Measurements from ENCODE around the gene CDK18.

CDK18 gene

DNA sequence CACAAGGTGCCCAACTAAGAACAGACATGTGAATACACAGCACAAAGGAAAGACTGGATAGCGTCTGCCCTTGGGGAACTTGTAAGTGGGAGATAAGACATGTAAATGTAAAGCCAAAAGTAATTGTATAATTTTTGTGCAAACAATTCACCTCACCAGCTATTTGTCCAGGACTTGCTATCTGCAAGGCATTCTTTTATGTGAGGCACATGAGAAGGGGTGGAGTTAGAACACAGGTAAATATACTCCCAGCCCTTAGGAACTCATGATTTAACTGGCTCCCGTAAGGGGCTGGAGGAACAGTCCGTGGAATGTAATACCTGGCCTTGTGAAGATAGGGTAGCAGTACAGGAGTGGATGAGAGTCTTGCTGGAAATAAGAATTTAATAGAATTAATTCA, 61.3 kb downstream of the CDK18 start:
- H3K27ac Mint-ChIP-seq, result no peak overlapping the region
- H3K27me3 Mint-ChIP-seq, result peaks cover 74% of the 10 kb centered on the region
- H3K4me3 Mint-ChIP-seq, result no peak overlapping the region
- peaks cover 18% of the 10 kb centered on the region for H3K9me3 Mint-ChIP-seq
- no peaks in the 10 kb centered on the region for H3K36me3 Mint-ChIP-seq (ENCODE audit: low read depth)
- peaks cover 15% of the 10 kb centered on the region for H3K4me1 Mint-ChIP-seq (ENCODE audit: low read depth)
- intact Hi-C loops (cut with micrococcal nuclease), result no loop called here

DNA sequence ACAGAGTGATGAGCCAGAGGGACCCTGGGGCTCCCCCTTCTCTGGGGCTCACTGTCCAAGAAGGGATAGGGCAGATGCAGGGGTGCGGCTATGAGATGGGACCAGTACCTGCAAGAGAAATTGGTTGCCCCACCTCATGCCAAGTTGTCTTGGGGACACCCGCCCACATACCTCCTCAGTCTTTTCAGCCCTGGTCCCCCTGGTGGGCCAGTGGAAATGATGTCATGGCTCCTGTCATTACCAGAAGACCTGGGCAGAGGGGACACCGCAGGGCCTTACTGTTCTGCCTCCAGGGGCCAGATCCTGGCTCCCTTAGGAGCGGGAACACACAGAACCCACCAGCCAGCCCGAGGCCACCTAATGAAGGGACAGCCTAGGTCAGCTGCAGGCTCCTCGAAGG, 63.2 kb downstream of the CDK18 start:
- H3K27ac Mint-ChIP-seq, result no peak overlapping the region
- no peak overlapping the region for H3K4me3 Mint-ChIP-seq
- H3K4me1 Mint-ChIP-seq (ENCODE audit: low read depth), result no peaks in the 10 kb centered on the region
- intact Hi-C loops (cut with micrococcal nuclease), result no loop called here
- H3K36me3 Mint-ChIP-seq (ENCODE audit: low read depth), result no peaks in the 10 kb centered on the region
- H3K27me3 Mint-ChIP-seq, result peaks cover 85% of the 10 kb centered on the region
- H3K9me3 Mint-ChIP-seq, result no peaks in the 10 kb centered on the region

DNA sequence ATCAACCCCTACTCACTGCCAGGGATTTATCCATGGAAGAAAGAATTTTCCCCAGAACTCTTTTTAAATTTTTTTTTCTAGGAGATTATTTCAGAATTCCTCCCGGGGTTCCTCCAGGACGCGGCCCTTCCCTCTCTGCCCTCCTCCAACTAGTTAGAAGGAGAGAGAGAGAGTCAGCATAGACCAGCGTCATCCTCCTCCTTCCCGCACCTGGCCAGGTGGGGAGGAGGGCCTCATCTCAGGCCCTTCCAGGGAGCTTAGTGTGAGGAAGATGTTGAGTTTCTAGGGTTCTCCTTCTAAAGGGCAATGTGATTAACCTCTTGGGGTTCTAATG, 63.6 kb downstream of the CDK18 start:
- H3K9me3 Mint-ChIP-seq, result no peaks in the 10 kb centered on the region
- no peak overlapping the region for H3K27ac Mint-ChIP-seq
- intact Hi-C loops (cut with micrococcal nuclease), result no loop called here
- H3K4me3 Mint-ChIP-seq, result no peak overlapping the region
- H3K4me1 Mint-ChIP-seq (ENCODE audit: low read depth), result no peaks in the 10 kb centered on the region
- H3K36me3 Mint-ChIP-seq (ENCODE audit: low read depth), result no peaks in the 10 kb centered on the region
- H3K27me3 Mint-ChIP-seq, result peaks cover 86% of the 10 kb centered on the region

DNA sequence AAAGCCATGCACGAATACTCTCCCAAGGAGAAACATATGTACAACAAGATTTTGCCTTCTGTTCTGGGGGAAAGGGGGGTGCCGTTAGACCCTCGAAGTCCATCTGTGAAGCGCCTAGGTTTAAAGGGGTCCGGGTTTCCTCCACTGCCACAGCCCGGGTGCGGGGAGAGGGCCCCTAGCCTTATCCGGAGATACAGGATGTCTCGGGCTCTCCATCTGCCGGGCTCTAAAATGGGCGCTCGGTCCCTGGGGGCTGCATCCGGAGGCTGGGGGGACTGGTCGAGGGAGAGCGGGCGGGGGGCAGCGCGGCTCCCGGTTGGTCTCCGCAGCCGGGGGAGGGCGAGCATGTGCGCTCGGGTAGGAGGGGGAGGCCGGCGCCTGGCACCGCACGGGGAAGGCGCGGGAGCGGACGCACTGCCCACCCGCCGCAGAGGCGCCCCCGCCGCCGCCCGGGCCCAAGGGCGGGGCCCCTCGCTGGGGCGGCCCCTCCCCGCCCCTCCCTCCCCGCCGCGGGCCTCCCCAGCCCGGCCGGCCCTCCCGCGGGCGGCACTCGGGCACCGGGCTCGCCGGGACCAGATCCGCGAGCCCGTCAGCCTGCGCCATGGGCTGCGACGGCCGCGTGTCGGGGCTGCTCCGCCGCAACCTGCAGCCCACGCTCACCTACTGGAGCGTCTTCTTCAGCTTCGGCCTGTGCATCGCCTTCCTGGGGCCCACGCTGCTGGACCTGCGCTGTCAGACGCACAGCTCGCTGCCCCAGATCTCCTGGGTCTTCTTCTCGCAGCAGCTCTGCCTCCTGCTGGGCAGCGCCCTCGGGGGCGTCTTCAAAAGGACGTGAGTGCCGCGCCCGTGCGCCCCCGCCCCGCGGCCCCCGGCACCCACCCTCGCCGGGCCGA, 64.2 kb downstream of the CDK18 start:
- no peak overlapping the region for H3K27ac Mint-ChIP-seq
- H3K27me3 Mint-ChIP-seq, result peaks cover 83% of the 10 kb centered on the region
- H3K4me3 Mint-ChIP-seq, result peak overlapping the region; percentile 28
- no peaks in the 10 kb centered on the region for H3K4me1 Mint-ChIP-seq (ENCODE audit: low read depth)
- H3K9me3 Mint-ChIP-seq, result no peaks in the 10 kb centered on the region
- intact Hi-C loops (cut with micrococcal nuclease), result no loop called here
- no peaks in the 10 kb centered on the region for H3K36me3 Mint-ChIP-seq (ENCODE audit: low read depth)

DNA sequence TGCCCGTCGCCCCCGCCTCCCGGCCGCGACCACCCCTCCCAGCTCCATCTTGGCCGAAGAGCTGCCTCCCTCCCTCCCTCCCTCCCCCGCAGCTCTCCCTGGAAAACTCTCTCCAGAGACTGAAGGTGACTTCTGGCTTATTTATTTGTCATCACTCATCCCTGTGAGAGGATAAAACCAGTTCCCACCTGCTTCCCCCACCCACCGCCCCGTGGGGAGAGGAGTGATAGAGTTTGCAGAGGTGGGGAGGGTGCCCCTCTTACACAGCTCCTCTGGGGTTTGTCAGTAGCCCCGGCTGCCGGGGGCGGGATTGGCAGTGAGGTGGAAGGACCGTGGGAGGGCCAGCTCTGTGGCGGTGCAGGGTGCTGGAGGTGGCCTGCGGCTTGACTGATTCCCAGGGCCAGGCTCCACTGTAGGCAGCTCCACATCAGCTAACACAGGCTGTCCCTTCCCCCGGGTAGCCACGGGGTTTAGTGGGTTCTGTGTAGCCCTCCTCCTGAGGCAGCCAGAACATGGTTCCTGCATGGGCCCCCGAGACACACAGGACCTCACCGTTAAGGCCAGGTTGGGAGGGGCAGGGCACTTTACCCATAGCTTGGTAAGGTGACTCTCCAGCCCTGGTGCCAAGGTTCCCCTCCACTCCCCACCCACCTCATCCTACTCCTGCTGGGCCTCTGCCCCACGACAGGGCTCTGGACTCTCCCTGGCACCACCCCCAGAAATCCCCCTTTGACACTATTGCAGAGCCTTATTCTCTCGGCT, 65.1 kb downstream of the CDK18 start:
- Mint-ChIP-seq H3K4me1 (ENCODE audit: low read depth) (no peaks in the 10 kb centered on the region), H3K9me3 (no peaks in the 10 kb centered on the region), H3K36me3 (ENCODE audit: low read depth) (no peaks in the 10 kb centered on the region), H3K4me3 (no peak overlapping the region), H3K27me3 (peaks cover 77% of the 10 kb centered on the region), H3K27ac (no peak overlapping the region)
- intact Hi-C loops (cut with micrococcal nuclease), result no loop called here

DNA sequence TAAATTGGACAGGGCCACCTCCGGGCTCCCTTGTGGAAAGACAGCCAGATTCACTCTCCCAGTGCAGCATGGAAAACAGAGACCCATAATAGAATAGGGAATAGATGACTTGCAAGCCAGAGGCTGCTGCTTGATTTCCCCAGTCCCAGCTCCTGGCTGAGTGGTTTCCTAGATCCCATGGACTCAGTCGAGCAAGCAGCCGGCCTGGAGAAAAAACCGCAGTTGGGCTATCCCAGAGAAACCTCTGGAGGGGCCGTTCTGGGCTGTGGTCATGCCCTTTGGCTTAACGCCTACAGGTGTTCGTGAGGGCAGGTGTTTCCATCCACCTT, 65.7 kb downstream of the CDK18 start:
- no peak overlapping the region for H3K4me3 Mint-ChIP-seq
- no peaks in the 10 kb centered on the region for H3K4me1 Mint-ChIP-seq (ENCODE audit: low read depth)
- no peaks in the 10 kb centered on the region for H3K36me3 Mint-ChIP-seq (ENCODE audit: low read depth)
- H3K27ac Mint-ChIP-seq, result no peak overlapping the region
- intact Hi-C loops (cut with micrococcal nuclease), result no loop called here
- H3K9me3 Mint-ChIP-seq, result no peaks in the 10 kb centered on the region
- peaks cover 74% of the 10 kb centered on the region for H3K27me3 Mint-ChIP-seq

DNA sequence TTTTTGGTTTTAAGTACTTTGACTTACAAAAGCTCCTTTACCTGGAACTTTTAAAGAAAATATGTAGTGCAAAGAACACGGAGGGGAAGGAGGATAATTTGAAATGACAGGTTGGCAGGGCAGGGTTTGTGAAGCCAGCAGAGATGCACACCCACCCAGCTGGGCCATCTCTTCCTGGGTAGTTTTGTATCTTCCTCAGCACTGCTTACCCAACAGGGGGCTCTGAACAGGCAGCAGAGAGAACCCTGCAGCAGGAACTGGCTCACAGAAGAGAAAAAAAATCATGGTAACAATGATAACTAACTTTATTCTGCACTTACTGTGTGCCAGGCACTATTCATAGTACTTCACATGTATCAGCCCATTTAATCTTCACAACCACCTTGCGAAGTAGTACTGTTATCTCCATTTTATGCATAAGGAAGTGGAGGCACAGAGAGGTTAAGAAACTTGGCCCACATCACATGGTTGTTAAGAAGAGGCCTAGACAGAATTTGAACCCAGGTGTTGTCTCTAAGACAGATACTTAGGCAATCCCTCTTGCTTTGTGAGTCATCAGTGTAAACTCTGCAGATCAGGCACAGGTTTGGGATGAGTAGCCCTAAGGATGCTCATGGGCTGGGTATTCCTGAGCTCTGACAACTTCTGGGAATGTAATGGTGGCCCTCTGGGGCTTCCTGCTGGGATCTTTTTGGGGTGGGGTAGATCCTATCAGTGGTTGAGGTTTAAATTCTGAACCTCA, 66.5 kb downstream of the CDK18 start:
- Mint-ChIP-seq H3K4me3 (no peak overlapping the region), H3K27ac (no peak overlapping the region), H3K27me3 (peaks cover 70% of the 10 kb centered on the region), H3K36me3 (ENCODE audit: low read depth) (no peaks in the 10 kb centered on the region), H3K9me3 (no peaks in the 10 kb centered on the region), H3K4me1 (ENCODE audit: low read depth) (no peaks in the 10 kb centered on the region)
- intact Hi-C loops (cut with micrococcal nuclease), result no loop called here

DNA sequence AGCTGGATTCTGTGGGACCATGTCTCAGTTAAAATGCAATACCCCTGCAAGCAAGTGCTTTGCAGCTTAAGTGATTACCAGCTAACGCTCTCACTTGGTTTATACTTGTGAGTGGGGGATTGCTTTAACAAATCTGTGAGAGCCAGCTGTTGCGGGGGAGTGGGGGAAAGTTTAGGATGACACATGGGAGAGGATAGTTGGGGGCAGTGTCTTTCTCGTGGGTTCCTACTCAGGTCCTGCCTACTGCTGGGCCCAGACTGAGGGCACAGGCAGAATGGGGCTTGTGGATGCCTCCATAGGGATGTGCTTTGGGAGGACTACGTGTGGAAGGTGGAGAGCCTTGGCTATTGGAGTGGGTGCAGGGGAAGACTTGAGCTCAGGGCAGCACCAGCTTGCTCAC, 67.3 kb downstream of the CDK18 start:
- Mint-ChIP-seq H3K9me3 (no peaks in the 10 kb centered on the region), H3K4me1 (ENCODE audit: low read depth) (no peaks in the 10 kb centered on the region), H3K36me3 (ENCODE audit: low read depth) (no peaks in the 10 kb centered on the region), H3K27ac (no peak overlapping the region), H3K27me3 (peaks cover 69% of the 10 kb centered on the region), H3K4me3 (no peak overlapping the region)
- intact Hi-C loops (cut with micrococcal nuclease), result no loop called here

DNA sequence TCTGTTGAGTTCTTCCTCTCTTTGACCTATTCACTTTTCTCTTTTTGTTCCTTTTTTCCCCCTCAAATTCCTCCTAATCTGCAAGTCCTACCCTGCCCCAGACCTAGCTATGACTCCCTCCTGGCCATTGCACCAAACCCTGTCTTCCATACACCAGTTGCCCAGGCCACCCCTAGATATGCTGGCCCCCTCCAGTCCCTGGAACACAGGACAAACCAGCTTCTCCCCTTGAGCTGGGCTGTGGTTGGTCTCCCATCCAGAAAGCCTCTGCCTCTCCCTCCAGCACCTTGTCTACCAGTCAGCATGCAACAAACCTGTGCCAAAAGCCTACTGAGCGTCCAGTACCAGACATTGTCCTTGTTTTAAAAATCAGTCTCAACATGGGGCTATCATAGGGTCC, 68.0 kb downstream of the CDK18 start:
- Mint-ChIP-seq H3K27me3 (peaks cover 67% of the 10 kb centered on the region), H3K36me3 (ENCODE audit: low read depth) (no peaks in the 10 kb centered on the region), H3K4me3 (no peak overlapping the region), H3K9me3 (no peaks in the 10 kb centered on the region), H3K27ac (no peak overlapping the region), H3K4me1 (ENCODE audit: low read depth) (no peaks in the 10 kb centered on the region)
- intact Hi-C loops (cut with micrococcal nuclease), result no loop called here

DNA sequence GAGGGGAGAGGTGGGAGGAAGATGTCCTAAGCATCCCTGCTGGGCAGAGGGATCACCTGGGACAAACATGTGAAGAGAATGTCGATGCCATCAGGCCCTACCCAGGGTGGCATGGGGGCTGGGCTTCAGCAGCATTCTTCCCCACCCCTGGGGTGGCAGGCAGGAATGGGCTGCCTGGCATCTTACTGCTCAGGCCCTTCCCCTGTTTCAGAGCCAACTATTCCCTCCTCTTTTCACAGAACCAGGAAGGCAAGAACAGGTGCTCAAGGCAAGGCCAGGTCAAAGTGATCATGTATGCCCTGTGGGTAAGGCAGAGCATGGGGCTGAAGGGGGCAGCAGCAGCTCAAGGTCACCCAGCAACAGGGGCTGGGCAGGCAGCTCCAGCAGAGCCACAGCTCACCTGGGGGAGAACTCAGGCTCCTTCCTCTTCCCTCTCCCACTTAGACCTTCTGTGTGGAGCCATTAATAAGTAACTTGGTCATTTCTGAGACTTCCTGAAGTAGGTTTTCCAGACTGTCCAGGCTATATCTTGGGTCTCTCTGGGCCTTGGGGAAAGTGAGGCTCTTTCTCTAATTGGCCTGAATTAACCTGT, 70.9 kb downstream of the CDK18 start:
- H3K9me3 Mint-ChIP-seq, result no peaks in the 10 kb centered on the region
- intact Hi-C loops (cut with micrococcal nuclease), result no loop called here
- H3K36me3 Mint-ChIP-seq (ENCODE audit: low read depth), result no peaks in the 10 kb centered on the region
- peaks cover 63% of the 10 kb centered on the region for H3K27me3 Mint-ChIP-seq
- no peak overlapping the region for H3K4me3 Mint-ChIP-seq
- H3K4me1 Mint-ChIP-seq (ENCODE audit: low read depth), result no peaks in the 10 kb centered on the region
- H3K27ac Mint-ChIP-seq, result no peak overlapping the region

DNA sequence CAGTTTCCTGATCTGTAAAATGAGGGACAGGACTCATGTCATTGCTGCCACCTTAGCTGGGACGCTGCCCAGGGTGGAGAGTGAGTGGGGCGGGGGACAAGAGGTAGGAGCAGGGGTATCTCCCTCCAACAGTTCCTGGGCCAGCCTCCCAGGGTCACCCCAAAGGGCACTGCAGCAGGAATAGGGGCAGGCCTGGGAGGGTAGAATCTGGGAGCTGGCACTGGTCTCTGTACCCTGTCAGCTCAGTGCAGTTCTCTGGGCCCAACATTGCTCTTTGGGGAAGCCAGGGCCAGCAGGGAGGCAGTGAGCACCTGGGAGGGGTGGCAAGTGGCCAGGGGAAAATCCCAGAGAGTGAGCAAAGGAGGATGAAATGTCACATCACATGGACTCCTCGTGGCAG, 71.5 kb downstream of the CDK18 start:
- intact Hi-C loops (cut with micrococcal nuclease), result no loop called here

DNA sequence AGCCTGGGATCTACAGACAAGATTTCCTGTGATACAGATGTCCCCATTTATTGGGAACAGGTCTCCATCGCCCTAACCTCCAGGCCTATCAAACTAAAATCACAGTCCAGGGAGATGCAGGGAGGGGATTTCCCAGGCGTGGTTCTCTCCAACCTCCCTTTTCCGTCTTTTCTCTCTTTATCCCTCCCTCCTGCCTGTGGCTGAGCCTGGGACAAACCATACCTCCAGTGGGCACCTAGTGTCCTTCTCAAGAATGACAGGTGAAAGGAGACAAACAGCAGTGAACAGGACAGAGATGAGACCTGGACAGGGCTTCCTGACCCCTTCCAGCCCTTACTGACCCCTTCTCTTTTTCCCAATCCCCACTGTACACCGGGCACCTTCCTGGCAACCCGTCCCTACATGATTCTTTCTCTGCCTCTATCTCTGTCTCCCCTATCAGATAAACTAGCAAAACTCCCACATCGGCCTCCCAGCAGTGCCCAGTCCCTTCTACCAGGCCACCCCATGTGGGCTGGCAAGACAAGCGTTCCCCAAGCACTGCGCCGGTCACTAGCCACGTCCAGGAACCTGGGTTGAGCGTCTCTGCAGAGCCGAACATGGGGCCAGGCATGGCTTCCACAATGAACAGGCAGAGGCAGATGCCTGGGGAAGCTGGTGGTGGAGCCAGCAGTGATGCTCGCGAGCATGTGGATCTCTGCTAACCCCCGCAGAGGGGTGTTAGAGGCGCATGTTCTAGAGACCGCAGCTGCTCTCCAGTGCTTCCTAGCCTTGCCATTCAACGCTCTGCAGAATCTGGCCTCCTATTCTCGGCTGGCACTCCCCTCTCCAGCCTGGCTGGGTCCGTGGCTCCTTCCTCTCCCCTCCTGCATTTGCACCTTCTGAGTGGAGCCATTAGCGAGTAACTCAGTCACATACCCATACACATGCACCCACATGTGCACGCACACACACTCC, 72.6 kb downstream of the CDK18 start:
- Mint-ChIP-seq H3K36me3 (ENCODE audit: low read depth) (no peaks in the 10 kb centered on the region), H3K27ac (no peak overlapping the region), H3K4me1 (ENCODE audit: low read depth) (no peaks in the 10 kb centered on the region), H3K9me3 (no peaks in the 10 kb centered on the region), H3K27me3 (peaks cover 62% of the 10 kb centered on the region), H3K4me3 (no peak overlapping the region)
- intact Hi-C loops (cut with micrococcal nuclease), result no loop called here

More for the DNA sequence above, 71.5 kb downstream of the CDK18 start:
- H3K9me3 Mint-ChIP-seq, result no peaks in the 10 kb centered on the region
- no peaks in the 10 kb centered on the region for H3K4me1 Mint-ChIP-seq (ENCODE audit: low read depth)
- H3K4me3 Mint-ChIP-seq, result no peak overlapping the region
- H3K36me3 Mint-ChIP-seq (ENCODE audit: low read depth), result no peaks in the 10 kb centered on the region
- H3K27me3 Mint-ChIP-seq, result peaks cover 62% of the 10 kb centered on the region
- no peak overlapping the region for H3K27ac Mint-ChIP-seq
